Measurements from ENCODE around the gene TRIM65.

Gene TRIM65

GRCh38 chr17:75917141-75917916, 20.6 kb upstream of the TRIM65 start:
- no peak for DNase-seq (ENCODE audit: low spot score)

GRCh38 chr17:75915268-75915667, 18.5 kb upstream of the TRIM65 start:
- DNase-seq (ENCODE audit: low spot score): no peak

- no peak for DNase-seq (ENCODE audit: low spot score)
These were observed 18.0 kb upstream of the TRIM65 start for GRCh38 chr17:75914643-75915267.

GRCh38 chr17:75913537-75914210, 16.9 kb upstream of the TRIM65 start:
- DNase-seq (ENCODE audit: low spot score): no peak

- no peak for DNase-seq (ENCODE audit: low spot score)
These were observed 13.9 kb upstream of the TRIM65 start for GRCh38 chr17:75910699-75911098.

GRCh38 chr17:75909812-75910274, 13.1 kb upstream of the TRIM65 start:
- no peak for DNase-seq (ENCODE audit: low spot score)

- DNase-seq (ENCODE audit: low spot score): no peak
These were observed 12.5 kb upstream of the TRIM65 start for GRCh38 chr17:75909051-75909811.

GRCh38 chr17:75908201-75908600, 11.4 kb upstream of the TRIM65 start:
- no peak for DNase-seq (ENCODE audit: low spot score)

- DNase-seq (ENCODE audit: low spot score): no peak
These were observed 9.6 kb upstream of the TRIM65 start for GRCh38 chr17:75906143-75906884.

- DNase-seq (ENCODE audit: low spot score): peak; percentile 93
These were observed 8.2 kb upstream of the TRIM65 start, which contains the start of gene MRPL38 for GRCh38 chr17:75904749-75905521. Gene MRPL38 (minus strand): TSS chr17:75904884. CDS start chr17:75904875, 9 bp downstream.

GRCh38 chr17:75902406-75902805, 5.7 kb upstream of the TRIM65 start:
- no peak for DNase-seq (ENCODE audit: low spot score)

GRCh38 chr17:75901727-75902126, 5.0 kb upstream of the TRIM65 start:
- DNase-seq (ENCODE audit: low spot score): no peak

GRCh38 chr17:75900691-75901533, 4.2 kb upstream of the TRIM65 start:
- no peak for DNase-seq (ENCODE audit: low spot score)

- no peak for DNase-seq (ENCODE audit: low spot score)
These were observed 3.2 kb upstream of the TRIM65 start for GRCh38 chr17:75899767-75900468.

- DNase-seq (ENCODE audit: low spot score): no peak
These were observed 2.6 kb upstream of the TRIM65 start for GRCh38 chr17:75899353-75899752.

- DNase-seq (ENCODE audit: low spot score): no peak
These were observed 2.0 kb upstream of the TRIM65 start for GRCh38 chr17:75898791-75899190.

GRCh38 chr17:75898065-75898464, 1.3 kb upstream of the TRIM65 start:
- no peak for DNase-seq (ENCODE audit: low spot score)

GRCh38 chr17:75897160-75898019, 639 bp upstream of the TRIM65 start:
- no peak for DNase-seq (ENCODE audit: low spot score)
